GM19238 (cell line): ENCODE results near the gene FKBP5.
A peak's percentile ranks its signal among the peaks of the same experiment; 100 is the strongest.
"Not testable (repeated sequence)": the region's sequence is repeated elsewhere in the genome, so short reads cannot be mapped to it uniquely, and the experiment has no call there.

ENCODE experiments used
- DNase-seq: peaks from one replicate; pipeline ENCODE4 v3.0.0; 2011; ENCODE audit warnings: low spot score; ENCODE audit not compliant: insufficient read length

FKBP5 gene

GRCh38 chr6:35688605-35689322, at the start of gene FKBP5:
TSS of gene FKBP5 (minus strand) at chr6:35688915. CDS start at chr6:35642824, 46,091 bp downstream.
- peak; percentile 93 for DNase-seq

DNA sequence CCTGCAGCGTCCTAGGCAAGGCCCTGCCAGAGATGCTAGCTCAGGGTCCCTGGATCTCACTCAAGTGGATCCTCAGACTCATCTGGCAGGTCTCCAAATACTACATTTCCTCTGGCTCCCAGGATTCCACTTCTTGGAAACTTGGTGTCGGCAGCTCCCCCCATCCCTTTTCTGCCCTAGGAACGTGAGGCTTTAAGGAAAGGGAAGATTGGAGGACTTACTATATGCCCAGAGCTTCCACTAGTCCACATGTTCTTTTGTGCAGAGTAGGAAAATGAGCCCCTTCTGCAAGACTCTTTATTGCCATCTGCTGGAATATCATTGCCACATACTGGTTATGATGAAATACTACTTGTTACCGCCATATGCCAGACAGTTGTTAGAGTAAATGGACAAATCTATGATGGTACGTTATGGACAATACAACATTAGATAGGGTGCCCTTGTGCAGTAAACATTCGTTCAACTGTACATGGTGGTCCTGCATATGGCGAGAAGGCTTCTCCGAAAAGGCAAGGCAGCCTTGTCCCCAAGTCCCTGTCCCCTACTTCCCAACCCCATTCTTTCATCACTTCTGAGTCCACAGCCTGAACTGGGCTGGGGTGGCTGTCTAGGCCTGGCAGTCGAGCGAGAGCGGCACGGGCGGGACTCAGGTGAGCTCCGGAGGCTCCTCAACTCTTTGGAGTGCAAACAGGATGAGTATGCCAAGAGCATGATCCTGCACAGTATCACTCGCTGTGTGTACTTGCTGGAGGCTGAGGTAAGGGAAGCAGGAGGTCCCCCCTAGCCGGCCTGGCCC, 48.9 kb upstream of the FKBP5 start:
- DNase-seq: peak; percentile 45

DNA sequence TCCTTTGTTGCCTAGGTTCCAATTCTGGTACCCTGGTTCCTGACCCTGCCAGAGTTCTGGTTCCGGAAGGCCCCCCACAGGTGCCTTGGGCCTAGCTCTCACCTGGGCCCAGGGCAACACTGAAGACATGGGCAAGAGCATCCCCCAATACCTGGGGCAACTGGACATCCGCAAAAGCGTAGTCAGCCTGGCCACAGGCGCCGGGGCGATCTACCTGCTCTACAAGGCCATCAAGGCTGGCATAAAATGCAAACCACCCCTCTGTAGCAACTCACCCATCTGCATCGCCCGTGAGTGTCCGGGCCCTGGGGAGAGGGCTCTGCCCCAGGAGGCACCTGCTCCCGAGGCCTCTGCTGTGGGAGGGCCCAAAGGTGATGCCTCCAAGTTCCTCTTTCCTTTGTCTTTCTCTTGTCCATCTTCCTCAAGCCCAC, 48.3 kb upstream of the FKBP5 start, which contains the start of gene ARMC12:
TSS of gene ARMC12 (plus strand) at position 51 of the 431 bp plus-strand sequence. CDS start at position 128, 77 bp downstream.
- no peak for DNase-seq

- DNase-seq: peak; percentile 64
These were observed 47.7 kb upstream of the FKBP5 start for GRCh38 chr6:35736253-35736894.

- DNase-seq: no peak
These were observed 46.7 kb upstream of the FKBP5 start for GRCh38 chr6:35735452-35735851.

- DNase-seq: not testable (repeated sequence)
These were observed 45.6 kb upstream of the FKBP5 start for GRCh38 chr6:35734319-35734718.

DNA sequence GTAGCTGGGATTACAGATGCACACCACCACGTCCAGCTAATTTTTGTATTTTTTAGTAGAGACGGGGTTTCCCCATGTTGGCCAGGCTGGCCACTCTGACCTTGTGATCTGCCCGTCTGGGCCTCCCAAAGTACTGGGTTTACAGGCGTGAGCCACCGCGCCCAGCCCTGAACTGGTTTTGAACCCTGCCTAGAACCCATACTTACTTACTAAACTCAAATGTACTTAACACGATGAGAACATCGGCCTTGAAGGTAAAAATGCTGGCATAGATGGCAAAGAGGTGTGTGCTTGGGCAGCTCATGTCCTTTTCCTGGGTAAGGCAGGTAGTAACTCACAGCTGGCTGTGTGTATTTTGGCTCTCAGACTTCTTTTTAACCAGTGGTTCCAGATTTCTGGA, 44.9 kb upstream of the FKBP5 start:
- DNase-seq: no peak

DNA sequence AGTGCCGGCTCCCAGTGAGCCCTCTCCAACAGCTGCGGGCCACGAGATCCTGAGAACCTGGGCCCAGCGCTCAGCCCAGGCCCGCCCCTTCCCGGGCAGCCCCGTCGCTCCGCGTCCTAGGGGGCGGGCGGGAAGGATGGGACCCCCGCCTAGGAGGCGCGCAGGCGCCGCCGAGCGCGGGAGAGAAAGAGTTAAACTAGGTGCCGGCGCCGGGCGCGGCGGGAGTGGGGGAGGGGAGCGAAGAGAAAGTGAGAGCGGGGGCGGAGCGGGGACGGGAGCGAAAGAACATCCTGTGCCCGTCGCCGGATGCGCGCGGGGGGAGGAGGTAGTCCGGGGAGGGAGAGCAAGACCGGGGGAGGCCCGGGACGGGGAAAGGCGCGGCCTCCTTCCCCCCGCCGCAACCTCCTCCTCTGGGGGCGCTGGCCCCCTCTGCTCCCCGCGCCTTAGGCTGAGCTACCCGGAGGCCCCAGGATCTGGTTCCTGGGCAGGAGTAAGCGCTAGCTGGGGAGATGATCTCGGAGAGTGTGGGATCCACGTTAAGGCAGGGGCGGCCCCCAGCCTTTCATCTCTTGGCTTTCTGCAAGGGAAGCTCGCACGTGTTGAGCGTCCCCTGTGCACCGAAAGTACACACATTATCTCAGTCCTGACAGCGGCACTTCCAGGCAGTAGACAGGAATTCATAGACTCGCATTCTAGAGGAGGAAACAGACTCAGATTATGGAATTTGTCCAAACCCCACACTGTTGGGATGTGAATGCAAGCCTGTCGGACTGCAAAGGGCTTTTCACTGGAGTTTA, 43.2 kb upstream of the FKBP5 start:
- DNase-seq: peak; percentile 90

GRCh38 chr6:35731414-35731735, 42.7 kb upstream of the FKBP5 start:
- DNase-seq: peak; percentile 78

DNA sequence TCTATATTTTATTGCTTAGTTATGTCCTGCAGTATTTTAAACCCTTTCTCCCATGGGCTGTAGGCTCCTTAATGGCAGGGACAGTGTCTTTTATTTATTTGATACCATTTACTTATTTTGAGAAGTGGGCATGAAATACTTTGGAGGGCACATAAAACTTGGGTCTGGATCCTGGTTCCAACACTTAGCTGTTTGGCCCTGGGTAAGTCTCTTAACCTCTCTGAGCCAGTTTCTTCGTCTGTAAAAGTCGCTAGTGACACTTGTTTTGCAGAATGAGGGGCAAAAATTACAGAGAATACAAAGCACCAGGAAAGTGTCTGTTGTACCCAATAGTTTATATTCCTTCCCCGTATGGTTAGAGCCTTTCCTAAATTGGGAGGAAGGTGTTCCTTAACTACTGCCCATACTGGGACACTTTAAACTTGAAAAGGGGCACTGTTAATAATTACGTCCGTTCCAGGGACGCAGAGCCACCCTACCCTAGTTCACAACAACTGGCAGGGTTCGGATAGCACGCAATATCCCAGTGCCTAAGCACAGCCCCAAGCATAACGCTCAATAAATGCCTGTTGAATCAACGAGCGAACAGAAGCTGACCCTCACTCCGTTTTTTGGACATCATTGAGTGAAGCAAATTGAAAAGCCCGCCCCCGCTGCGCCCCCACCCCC, 42.2 kb upstream of the FKBP5 start:
- no peak for DNase-seq

- DNase-seq: no peak
These were observed 41.0 kb upstream of the FKBP5 start for GRCh38 chr6:35729722-35730121.

- DNase-seq: no peak
These were observed 40.3 kb upstream of the FKBP5 start for GRCh38 chr6:35728683-35729678.

GRCh38 chr6:35727935-35728682, 39.4 kb upstream of the FKBP5 start:
- DNase-seq: peak; percentile 74

GRCh38 chr6:35727231-35727934, 38.7 kb upstream of the FKBP5 start:
- DNase-seq: no peak

DNA sequence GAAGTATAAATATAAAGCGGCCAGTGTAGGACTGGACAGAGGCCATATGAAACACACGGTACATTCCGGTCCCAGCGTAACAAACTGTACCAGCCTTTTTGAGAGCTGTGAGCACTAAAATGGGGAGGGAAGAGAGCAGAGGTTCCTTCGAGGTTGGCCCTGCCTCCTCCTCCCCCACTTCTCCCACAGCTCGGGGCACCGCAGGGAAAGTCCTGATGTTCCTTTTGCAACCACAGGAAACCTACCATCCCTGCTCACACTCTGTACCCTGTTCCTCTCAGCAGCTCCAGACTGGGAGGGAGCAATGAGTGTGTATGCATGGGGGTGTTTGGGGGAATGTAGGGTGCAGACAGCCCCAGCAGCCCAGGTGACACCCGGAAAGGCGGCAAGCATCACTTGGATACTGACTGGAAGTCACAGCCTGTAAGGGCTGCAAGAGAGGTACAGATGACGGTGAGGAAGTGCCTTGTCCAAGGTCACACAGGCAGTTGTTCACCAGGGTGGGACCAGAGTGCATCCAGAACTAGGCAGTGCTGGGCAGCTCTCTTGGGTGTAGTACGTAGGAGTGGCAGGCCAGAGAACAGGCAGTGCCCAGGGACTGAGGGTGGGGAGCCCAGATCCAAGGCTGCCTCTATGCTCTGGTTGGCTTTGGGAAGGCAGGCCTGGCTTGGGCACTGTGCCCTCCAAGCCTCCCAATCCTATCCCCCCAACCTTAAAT, 37.2 kb upstream of the FKBP5 start:
- DNase-seq: no peak

DNA sequence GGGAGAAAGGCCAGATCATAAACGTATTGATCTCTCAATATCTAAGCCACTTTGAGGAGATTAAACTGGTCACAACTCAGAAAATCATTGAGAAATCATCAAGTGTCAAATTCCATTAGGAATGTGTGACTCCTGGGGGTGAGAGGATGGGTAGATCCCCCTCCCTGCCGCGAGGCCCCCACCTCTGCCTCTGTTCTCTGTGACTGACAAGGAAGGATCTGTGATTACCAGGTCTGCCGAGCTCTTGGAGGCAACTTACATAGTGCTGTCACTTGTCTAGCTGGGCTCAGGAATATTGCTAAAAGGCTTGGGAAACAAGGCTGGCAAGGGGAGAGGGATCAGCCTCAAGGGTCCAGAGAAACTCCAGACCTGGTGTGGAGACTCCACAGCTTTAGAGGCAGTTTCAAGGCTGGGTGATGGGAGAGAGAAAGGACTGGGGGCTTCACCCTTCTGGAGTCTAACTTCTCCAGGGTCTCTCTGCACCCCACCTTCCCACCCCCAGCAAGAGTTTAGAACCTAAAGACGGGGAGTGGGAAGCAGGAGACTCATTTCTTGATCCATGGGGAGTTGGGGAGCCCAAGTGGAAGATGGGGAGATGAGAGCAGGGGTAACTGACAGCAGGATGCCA, 36.5 kb upstream of the FKBP5 start:
- DNase-seq: no peak

DNA sequence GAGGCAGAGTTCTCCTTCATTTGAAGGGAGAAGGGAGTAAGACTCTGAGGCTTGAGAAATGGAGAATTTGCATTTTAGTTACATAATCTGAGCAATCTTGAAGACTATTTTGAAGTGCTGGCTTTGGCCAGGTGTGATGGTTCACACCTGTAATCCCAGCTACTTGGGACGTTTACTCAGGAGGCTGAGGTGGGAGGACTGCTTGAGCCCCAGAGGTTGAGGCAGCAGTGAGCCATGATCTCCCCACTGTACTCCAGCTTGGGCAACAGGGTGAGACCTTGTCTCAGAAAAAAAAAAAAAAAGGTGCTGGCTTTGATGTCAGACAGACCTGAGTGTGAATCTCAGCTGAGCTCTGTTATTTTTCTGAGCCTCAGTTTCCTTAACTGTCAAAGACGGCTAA, 35.8 kb upstream of the FKBP5 start:
- DNase-seq: no peak
